ENCODE measurements around the gene PIP5K1B.
A peak's percentile ranks its signal among the peaks of the same experiment; 100 is the strongest.
"Not testable (repeated sequence)": the region's sequence is repeated elsewhere in the genome, so short reads cannot be mapped to it uniquely, and the experiment has no call there.

Gene PIP5K1B

DNA sequence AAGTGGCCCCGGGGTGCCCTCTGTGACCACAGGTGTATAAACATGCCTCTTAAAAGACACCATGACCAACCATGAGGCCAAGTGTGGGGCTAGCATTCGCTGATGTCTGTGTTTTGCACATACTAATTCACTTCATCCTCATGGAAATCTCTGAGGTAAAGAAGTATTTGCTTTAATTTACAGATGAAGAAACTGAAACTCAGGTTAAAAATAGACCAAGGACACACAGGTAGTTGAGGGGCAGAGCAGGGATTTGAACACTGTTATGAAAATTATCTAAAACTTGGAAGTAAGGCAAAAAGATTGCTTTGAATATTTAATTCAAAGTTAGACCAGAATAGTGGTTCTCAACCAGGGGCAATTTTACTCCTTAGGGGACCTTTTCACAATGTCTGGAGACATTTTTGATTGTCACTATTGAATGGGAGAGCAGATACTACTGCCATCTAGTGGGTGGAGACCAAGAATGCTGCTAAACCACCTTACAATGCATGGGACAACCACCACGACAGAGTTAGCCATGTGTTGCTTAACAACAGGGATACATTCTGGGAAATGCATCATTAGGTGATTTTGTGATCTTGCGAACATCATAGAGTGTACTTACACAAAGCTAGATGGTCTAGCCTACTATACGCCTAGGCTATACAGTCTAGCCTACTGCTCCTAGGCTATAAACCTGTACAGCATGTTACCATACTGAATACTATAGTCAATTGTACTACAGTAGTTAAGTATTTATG lies 322.5 kb downstream of the PIP5K1B start:
- DNase-seq (ENCODE audit: low spot score), result peak; percentile 63

DNA sequence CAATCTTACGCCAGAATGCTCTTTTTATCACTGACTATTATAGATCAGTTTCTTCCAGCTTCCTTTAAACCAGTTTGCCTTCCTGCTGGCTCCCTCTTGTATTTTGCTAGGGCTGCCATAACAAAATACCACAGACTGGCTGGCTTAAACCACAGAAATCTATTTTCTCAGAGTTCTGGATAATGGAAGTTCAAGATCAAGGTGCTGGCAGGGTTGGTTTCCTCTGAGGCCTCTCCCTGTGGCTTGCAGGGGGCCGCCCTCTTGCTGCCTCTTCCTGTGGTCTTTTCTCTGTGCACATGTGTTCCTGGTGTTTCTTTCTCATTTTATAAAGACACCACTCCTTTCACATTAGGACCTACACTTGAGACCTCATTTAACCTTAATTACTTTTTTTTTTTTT lies 323.7 kb downstream of the PIP5K1B start:
- no peak for DNase-seq (ENCODE audit: low spot score)

DNA sequence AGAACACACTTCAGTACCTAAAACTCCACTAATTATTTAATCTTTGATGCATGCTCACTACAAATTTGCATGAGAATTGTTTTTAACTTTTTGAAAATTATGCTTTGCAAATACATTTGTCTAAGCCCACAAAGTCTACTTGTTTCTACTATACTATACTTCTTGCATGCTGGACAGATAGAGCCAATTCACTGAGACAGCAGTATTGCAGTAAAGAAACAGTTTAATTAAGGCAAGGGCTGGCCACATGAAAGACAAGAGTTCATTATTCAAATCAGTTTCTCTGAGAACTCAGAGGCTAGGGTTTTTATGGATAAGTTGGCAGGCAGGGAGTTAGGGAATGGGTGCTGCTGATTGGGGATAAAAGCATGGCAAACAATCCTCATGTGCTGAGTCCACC lies 324.5 kb downstream of the PIP5K1B start:
- DNase-seq (ENCODE audit: low spot score), result no peak

GRCh38 chr9:69030851-69031645 lies 326.0 kb downstream of the PIP5K1B start:
- no peak for DNase-seq (ENCODE audit: low spot score)

GRCh38 chr9:69034071-69034470 lies 329.0 kb downstream of the PIP5K1B start:
- no peak for DNase-seq (ENCODE audit: low spot score)

- peak; percentile 72 for DNase-seq (ENCODE audit: low spot score)
Observed at GRCh38 chr9:69035438-69036308, 330.6 kb downstream of the PIP5K1B start, which contains the start of gene FXN. TSS of gene FXN (plus strand) at chr9:69035752. CDS start at chr9:69035783, 31 bp downstream.

GRCh38 chr9:69036309-69036708 lies 331.3 kb downstream of the PIP5K1B start:
- DNase-seq (ENCODE audit: low spot score), result no peak

DNA sequence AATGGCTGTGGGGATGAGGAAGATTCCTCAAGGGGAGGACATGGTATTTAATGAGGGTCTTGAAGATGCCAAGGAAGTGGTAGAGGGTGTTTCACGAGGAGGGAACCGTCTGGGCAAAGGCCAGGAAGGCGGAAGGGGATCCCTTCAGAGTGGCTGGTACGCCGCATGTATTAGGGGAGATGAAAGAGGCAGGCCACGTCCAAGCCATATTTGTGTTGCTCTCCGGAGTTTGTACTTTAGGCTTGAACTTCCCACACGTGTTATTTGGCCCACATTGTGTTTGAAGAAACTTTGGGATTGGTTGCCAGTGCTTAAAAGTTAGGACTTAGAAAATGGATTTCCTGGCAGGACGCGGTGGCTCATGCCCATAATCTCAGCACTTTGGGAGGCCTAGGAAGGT lies 331.8 kb downstream of the PIP5K1B start:
- DNase-seq (ENCODE audit: low spot score), result no peak

- DNase-seq (ENCODE audit: low spot score), result no peak
Observed at GRCh38 chr9:69040646-69041045, 335.6 kb downstream of the PIP5K1B start.

DNA sequence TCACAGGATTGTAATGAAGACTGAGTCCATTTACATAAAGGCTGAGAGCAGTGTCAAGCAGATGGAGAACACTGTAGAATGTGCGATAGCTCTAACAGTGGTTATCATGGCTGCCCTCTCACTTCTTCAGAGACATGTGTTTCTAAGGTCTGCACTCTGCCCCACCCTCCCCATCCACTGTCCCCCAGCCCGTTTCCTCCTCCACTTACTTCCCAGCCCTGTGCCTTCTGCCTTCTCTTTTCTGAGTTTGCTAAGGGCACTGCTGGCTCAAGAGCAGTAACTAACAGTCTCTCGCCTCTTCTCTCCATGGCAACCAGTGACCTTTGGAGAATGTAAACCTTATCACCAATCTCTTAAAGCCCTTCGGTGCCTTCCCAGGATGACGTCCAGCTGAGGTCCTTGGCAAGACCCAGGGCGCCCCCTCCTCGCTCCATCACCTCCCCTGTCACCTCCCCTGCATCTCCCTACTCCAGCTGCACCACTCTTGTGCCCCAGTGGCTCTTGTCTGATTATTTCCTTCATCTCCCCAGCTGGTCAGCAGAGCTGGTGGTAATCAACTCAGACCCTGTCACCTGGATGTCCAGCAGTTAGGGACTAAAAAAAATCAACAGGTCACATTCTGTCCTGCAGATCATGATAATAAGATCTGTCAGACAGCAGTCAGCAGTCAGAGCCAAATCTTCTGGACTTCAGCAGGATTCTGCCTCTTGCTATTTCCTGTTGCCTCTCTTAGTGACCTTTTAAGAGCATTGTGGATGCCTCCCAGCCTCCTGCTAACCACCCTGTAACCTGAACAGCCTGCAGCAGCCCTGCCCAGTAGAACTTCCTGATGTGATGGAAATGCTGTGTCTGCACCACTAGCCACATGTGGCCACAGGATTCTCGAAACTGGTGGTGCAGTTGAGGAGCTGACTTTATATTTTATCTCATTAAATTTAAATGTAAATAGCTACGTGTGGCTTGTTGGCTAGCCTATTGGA lies 339.5 kb downstream of the PIP5K1B start:
- DNase-seq (ENCODE audit: low spot score), result no peak

- DNase-seq (ENCODE audit: low spot score), result no peak
Observed at GRCh38 chr9:69045821-69046220, 340.8 kb downstream of the PIP5K1B start.

GRCh38 chr9:69046723-69047122 lies 341.7 kb downstream of the PIP5K1B start:
- no peak for DNase-seq (ENCODE audit: low spot score)

GRCh38 chr9:69047371-69047770 lies 342.3 kb downstream of the PIP5K1B start:
- DNase-seq (ENCODE audit: low spot score), result no peak

- no peak for DNase-seq (ENCODE audit: low spot score)
Observed at GRCh38 chr9:69049094-69049493, 344.1 kb downstream of the PIP5K1B start.

GRCh38 chr9:69050936-69051335 lies 345.9 kb downstream of the PIP5K1B start:
- DNase-seq (ENCODE audit: low spot score), result not testable (repeated sequence)

DNA sequence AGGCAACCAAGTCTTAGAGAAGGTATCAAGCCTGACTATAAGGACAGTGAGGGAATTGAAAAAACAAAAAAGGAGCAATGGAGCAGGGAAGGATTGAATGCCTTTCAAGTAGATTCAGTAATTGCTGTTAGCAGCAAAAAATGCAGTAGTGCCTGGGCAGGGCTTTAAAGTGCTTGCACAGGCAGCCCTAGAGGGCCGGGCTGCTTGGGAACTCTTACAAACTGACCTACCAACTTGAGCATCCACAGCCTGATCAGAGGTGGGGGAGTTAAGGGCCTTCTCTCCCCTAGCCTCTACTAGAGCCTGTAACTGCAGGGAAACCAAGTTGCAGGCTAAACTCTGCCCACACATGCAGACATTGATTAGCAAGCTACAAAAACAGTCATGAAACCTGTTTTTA lies 349.9 kb downstream of the PIP5K1B start:
- no peak for DNase-seq (ENCODE audit: low spot score)

- no peak for DNase-seq (ENCODE audit: low spot score)
Observed at GRCh38 chr9:69056191-69056815, 351.3 kb downstream of the PIP5K1B start.

- DNase-seq (ENCODE audit: low spot score), result no peak
Observed at GRCh38 chr9:69058101-69058500, 353.1 kb downstream of the PIP5K1B start.
